HK-2 (cell line): ENCODE measurements around the gene RHBDL1.

Experiments
- DNase-seq: peaks from one replicate; pipeline ENCODE4 v3.0.0-alpha.2; 2018; ENCODE audit not compliant: unreplicated experiment

Gene RHBDL1

DNA sequence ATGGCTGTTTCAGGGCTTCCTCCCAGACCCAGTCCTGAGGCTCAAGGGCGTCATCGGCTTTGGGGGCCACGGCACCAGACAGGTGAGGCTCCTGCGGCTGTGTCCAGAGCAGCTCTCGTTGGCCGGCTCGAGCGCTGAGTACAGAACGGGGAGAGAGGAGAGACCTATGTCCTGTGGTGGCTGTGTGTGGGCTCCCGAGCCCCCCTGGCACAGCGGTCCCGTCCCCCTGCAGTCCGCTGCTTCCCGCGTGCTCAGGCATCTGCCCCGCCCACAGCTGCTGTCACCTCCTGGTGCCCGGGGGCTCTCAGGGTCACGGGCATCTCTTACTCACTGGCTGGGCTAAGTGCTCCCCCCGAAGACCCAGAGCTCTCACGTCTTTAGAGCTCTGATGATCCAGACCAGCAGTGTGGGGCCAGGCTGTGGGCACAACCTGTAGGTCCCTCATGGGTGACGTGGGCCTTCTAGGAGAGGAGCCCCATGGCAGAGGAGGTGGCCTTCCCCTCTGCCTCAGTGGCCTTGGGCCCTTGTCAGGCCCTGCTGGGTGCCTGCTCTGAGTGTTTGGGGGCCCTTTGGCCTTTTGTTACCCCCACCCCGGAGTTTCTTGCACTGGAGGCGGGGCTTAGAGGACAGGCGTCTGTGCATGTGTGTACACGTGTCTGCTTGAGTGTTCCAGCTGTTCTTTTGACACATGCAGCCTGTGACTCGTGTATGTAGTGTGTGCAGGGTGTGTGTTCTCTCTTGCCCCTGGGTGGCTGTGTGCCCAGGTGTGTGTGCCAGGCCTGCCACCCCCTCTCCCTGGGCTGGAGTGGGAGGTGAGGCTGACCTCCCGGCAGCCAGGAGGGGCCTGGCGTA is 22.8 kb upstream of the RHBDL1 start:
- DNase-seq = no peak

DNA sequence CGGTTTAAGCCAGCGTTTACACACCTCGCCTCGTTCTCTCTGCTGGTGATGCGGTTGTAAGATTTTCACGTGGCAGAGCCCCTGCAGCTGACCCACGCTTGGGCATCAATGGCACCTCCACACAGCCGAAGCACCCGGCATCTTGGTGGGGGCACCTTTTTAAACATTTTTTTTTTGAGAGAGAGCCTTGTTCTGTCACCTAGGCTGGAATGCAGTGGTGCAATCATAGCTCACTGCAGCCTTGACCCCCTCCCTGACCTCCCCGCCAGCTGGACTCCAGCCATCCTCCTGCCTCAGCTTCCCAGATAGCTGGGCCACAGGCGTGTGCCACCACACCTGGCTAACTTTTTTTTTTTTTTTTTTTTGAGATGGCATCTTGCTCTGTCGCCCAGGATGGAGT is 21.4 kb upstream of the RHBDL1 start:
- DNase-seq = no peak

DNA sequence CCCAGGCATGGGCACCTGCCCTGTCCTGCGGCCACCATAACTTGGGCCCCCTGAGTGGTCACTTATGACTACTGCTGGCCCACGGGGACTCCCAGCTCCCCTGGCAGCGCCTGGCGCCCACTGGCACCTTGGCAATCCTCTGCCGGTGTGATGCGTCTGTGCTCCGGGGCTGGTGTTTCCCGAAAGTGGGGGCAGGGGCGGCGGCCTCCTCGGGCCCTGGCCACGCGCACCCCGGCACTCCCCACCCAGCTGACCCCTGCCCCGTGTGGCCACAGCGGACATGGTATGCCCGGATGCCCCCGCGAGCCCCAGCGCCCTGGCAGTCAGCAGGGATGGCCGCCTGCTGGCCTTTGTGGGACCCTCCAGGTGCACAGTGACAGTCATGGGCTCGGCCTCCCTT is 18.0 kb upstream of the RHBDL1 start:
- no peak for DNase-seq

DNA sequence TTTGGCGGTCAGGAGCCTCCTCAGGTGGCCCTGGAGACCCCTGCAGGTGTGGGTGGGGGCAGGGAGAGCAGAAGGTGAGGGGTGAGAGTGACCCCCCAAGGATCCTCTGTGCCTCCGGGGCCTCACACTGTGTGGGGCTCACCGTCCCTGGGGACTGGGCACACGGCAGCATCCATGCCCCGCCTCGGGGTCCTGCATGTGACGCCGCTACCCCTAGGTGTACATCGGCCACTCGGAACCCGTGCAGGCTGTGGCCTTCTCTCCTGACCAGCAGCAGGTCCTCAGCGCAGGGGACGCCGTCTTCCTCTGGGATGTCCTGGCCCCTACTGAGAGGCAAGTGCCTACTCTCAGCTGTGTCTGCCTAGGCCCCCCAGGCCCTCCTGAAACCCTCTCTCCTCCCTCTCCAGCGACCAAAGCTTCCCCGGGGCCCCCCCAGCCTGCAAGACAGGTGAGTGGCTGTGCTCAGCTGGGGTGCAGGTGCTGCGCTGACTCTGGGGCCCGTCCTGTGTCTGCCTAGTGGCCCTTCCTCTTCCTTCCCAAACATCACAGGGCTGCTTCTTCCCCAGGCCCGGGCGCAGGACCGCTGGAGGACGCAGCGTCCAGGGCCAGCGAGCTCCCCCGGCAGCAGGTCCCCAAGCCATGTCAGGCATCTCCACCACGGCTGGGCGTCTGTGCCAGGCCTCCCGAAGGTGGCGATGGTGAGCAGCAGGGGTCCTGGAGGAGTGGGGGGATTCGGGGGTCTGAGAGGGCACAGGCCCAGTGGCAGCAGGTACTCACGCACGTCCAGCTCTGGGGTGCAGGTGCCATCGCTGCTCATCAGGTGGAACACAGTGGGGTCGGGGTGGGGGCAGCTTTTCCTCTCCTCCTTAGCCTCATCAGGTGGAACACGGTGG is 16.5 kb upstream of the RHBDL1 start:
- DNase-seq = no peak

DNA sequence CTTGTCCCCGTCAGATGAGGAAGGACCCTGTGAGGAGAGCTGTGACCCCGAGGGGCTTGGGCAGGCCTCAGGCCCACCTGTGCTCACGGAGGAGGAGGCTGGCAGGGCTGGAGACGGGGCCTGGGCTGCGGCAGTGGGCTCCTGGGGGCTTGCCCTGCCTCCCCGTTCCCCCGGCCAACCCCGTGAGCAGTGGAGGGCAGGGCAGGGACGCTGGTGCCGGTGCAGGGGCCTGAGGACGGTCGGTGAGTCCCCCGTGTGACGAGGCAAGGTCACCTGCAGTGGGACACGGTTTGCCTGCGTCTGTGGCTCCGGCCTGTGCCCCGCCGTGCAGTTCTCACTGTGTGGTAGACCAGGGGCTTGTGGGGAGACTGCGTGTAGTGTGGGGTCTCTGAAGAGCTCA is 15.9 kb upstream of the RHBDL1 start:
- DNase-seq = no peak

DNA sequence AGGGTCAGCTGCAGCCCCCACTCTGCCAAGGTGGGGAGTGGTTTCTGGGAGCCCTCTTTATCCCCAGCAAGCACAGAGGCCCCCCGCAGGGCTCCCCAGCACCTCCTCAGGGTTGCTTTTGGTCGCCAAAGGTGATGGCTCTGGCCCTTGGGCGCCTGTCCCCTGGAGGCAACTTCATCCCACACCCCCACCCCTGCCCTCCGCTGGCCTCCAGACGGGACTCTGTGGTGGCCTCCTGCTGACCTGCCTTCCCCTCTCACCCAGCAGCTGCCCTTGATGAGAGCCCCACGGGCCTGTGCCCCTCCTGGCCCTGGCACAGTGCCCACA is 15.4 kb upstream of the RHBDL1 start:
- no peak for DNase-seq

DNA sequence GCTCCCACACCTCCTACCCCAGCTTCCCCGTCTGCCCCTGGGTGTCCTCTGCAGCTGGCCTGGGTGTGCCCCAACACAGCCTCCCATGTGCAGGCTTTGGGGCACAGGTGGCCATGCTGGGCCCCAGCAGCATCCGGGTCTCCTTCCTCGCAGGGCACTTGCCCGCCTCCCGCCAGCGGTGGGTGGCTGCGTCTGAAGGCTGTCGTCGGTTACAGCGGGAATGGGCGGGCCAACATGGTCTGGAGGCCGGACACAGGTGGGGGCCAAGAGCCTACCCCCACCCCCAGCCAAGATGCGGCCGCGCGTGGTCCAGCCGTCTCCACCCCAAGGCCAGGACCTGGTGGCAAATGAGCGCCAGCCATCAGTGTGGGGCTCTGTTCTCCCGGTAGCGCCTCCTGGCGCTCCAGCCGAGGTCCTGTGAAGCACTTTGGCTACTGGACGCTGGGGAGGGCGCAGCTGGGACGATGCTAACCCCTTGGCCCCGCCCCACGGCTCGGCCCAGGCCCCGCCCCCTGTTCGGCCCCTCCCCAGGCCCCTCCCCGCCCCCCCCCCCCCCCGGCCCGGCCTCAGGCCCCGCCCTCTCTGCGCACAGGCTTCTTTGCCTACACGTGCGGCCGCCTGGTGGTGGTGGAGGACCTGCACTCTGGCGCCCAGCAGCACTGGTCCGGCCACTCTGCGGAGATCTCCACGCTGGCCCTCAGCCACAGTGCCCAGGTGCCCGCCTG is 14.8 kb upstream of the RHBDL1 start:
- DNase-seq = no peak

DNA sequence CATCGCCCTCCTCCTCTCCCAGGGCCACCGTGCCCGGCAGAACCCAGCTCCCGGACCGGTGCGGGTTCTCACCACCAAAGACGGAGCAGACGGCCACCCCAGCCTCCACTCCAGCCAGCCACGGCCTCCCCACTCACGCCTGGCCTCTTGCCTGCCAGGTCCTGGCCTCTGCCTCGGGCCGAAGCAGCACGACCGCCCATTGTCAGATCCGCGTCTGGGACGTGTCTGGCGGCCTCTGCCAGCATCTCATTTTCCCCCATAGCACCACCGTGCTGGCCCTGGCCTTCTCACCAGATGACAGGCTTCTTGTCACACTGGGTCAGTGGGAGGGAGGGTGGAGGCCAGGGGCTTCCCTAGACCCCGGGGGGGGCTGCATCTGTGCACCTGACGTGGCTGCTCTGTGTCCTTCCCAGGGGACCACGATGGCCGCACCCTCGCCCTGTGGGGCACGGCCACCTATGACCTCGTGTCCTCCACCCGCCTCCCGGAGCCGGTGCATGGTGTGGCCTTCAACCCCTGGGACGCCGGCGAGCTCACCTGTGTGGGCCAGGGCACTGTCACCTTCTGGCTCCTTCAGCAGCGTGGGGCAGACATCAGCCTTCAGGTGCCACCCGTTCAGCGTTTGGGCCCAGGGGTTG is 14.2 kb upstream of the RHBDL1 start:
- no peak for DNase-seq

DNA sequence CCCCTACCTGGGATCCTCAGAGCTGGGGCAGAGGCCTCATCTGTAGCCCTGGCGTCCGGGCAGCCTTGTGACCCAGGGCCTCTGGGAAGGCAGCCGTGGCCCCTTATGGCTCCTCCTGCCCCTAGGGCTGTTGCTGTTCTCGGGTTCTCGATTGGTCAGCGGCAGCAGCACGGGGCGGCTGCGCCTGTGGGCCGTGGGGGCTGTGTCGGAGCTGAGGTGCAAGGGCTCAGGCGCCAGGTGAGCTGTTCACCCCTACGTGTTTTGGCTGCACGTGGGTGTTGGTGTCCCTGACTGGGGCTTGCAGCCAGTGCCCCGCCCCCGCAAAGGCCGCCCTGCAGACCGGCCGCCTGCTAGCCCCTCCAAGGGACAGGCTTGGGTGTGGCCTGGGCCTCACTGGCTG is 13.4 kb upstream of the RHBDL1 start:
- DNase-seq = no peak

DNA sequence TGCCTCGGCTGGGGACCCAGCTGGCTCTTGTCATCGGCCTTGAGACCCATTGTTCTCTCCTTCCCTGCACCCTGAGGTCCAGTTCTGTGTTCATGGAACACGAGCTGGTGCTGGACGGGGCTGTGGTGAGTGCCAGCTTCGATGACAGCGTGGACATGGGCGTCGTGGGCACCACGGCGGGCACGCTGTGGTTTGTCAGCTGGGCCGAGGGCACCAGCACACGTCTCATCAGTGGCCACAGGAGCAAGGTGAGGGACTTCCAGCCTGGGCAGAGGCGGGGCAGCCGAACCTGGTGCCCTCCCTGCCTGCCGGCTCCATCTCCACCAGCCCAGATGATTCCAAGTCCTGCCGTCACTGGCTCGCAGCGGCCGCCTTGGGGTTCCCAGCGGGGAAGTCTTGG is 12.9 kb upstream of the RHBDL1 start:
- no peak for DNase-seq

DNA sequence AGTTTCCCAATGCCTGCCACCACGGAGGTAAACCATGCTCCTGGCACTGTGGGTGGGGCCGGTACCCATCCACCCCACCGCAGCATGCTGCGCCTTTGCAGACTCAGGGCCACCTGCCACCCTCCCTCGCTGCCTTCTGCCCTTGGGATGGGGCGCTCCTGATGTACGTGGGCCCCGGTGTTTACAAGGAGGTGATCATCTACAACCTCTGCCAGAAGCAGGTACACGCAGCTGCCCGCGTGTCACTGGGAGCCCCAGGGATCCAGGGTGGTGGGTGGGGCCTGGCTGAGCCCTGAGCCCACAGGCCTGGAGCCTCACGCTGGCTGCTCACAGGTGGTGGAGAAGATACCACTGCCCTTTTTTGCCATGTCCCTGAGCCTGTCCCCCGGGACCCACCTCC is 8.9 kb upstream of the RHBDL1 start:
- no peak for DNase-seq

DNA sequence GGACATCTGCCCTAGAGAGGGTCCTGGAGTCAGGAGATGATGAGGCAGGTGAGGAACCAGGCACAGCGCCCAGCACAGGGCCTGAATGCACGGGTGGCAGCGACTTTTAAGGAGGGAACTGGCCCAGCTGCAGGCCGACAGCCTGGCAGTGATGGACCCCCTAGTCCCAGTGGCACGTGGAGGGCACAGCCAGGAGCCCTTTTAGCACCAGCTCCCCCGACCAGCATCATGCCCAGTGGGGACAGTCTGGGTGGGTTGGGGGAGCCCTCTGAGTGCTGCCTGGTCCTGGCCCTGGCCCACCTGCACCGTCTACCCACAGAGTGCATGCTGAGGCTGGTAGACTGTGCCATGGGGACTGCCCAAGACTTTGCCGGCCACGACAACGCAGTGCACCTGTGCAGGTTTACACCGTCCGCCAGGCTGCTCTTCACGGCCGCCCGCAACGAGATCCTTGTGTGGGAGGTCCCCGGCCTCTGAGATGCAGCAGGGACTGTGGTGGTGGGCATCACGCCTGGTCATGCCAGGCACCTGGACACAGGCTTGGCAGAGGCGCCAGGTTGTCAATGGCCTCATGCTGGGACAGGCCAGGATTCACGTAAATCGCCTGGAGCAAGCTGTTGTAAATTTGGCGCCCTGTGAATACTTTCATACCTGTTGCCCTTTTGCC is 8.2 kb upstream of the RHBDL1 start:
- DNase-seq = no peak

DNA sequence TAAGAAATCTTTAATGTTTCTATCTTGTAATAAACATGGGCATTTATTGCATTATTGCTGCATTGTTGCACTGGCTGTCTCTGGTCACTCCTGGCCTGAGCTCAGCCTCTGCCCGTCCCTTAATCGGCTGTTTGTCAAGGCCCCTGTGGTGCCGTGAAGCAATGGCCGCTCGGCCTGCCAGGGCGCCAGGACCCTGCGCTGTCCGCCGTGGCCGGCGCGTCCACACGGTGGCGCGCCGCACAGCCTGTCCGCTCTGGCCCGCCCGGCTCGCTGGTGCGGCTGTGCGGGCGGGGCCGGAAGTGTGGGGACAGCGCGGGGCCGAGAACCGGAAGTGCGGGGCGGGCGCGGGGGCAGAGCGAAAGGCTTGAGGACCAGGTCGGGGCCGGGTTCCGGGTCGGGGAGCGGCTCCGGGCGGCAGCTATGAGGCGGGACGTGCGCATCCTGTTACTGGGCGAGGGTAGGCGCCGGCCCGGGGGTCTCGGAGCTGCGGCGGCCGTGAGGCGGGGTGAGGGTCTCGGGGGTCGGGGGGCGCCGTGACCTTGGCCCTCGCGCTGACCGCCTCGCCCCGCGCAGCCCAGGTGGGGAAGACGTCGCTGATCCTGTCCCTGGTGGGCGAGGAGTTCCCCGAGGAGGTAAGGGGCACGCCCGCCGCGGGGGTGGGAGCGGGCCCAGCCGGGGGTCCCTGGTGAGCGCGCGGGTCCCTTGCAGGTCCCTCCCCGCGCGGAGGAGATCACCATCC is 7.5 kb upstream of the RHBDL1 start, which contains the start of gene RHOT2:
Gene RHOT2, plus strand, starts transcription at position 353 of the 739 bp plus-strand sequence. Its CDS starts 68 bp downstream, at position 421.
- peak; percentile 88 for DNase-seq

DNA sequence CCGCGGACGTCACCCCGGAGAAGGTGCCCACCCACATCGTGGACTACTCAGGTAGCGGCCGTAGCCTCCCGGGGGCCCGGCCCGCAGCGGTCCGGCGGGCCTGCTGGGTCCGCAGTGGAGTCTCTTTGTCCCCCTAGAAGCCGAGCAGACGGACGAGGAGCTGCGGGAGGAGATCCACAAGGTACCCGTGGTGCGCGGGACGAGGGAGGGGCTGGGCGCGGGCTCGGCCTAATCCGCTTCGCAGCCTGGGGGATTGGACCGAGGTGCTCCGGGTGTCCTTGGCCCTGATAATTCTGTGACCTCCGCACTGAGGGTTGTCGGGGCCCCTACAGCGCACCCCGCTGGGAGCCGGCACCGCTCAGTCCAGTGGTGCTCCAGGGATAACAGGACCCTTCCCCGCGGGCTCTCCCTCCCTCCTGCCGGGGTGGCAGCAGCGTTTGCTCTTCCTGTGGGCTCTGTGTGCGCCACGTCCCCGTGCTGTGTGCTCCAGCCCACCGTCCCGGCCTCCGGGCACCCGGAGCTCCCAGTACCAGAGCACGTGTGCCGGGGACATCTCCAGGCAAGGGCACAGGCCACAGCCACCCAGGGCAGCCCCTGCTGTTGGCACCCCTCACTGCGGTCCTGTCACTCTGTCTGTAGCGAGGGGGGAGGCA is 6.8 kb upstream of the RHBDL1 start:
- DNase-seq = no peak

DNA sequence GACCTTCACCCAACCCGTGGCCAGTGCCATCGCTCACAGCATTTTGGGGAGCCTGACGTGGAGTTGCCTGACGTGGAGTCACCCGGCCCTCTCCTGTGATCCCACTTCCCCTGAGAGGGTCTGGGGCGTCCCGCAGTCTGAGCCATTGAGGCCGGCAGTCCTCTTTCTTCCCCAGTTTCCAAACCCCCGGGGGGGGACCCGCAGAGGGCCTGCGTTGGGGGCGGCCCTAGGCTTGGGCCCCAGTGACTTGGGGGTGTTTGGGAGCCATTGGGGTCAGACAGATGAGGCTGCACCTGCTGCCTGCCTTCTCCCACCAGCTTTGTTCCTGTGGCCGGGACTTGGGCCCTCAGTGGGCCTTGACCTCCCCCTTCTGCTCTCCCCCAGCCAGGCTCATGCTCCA is 5.8 kb upstream of the RHBDL1 start:
- DNase-seq = no peak

DNA sequence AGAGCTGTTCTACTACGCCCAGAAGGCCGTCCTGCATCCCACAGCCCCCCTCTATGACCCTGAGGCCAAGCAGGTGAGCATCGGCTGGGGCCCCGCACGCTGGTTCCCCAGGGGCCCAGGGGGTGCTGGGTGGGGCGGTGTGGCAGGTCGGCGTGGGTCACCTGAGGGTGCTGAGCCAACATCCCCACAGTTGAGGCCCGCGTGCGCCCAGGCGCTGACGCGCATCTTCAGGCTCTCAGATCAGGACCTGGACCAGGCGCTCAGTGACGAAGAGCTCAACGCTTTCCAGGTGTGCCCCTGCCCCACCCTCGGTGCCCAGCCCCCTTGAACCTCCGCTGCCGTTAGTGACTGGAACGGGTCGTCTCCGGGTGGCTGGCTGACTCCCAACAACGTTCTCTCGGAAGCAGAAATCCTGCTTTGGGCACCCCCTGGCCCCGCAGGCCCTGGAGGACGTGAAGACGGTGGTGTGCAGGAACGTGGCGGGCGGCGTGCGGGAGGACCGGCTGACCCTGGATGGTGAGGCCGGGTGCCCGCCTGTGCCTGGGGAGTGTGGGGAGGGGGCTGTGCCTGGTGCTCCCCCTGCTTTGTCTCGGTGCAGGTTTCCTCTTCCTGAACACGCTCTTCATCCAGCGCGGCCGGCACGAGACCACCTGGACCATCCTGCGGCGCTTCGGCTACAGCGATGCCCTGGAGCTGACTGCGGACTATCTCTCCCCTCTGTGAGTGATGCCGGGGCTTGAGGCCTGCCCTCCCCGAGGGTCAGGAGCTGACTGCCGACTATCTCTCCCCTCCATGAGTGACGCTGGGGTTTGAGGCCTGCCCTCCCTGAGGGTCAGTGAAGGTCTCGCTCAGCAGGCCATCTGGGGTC is 4.8 kb upstream of the RHBDL1 start:
- DNase-seq = no peak

DNA sequence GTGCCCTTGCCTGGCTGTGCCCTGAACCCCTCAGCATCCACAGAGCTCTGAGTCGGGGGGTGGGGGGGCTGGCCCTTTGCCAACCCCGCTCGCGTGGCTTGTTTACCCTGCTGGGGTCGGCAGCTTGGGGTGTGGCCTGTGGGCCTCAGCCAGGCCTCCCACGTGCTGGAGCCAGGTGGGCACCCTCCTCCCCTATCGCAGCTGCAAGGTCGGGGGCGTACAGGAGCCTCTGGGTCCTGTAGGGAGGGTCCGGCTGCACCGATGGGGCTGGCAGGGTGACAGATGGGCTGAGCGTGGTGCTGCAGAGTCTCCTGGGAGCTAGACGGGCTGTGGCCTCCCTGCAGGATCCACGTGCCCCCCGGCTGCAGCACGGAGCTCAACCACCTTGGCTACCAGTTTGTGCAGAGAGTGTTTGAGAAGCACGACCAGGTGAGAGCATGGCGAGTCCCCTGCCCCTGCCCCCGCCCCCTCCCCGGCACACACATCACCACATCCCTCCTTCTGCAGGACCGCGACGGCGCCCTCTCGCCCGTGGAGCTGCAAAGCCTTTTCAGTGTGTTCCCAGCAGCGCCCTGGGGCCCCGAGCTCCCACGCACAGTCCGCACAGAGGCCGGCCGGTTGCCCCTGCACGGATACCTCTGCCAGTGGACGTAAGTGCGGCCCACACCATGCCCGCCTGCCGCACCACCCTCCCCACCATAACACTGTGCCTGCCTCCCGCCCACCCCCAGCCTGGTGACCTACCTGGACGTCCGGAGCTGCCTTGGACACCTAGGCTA is 3.9 kb upstream of the RHBDL1 start:
- DNase-seq = no peak

DNA sequence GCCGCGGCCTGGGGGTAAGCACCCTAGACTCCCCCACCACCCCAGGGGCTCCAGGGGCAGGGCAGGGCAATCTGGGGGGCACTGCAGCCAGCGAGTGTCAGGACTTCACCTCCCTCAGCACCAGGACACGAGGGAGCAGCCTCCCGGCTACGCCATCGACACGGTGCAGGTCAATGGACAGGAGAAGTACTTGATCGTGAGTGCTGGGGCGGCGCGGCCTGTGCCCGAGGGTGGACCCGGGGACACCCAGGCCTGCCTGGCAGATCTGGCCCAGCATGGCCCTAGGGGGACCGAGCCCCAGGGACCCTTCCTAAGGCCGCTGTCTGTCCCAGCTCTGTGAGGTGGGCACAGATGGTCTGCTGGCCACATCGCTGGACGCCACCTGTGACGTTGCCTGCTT is 3.1 kb upstream of the RHBDL1 start:
- DNase-seq = no peak
